Bronchial epithelial cell (primary cell): ENCODE measurements around the gene POPDC3. TPM values are rescaled to one million over a fixed set of nuclear protein-coding genes. Genes with fewer than 3 reads are reported as not detected.

Experiments
- DNase-seq: peaks from one replicate; pipeline ENCODE4 v3.0.0-alpha.2; 2010; ENCODE audit warnings: low read depth
- FAIRE-seq: peaks from 2 replicates; lab custom pipeline; 2011; peaks lifted over from hg19 to GRCh38; lab: Jason Lieb, UNC
- H3K27me3 ChIP-seq: 2 replicates; pipeline ENCODE4 v1.5.1; 2011; ENCODE audit warnings: low read length; ENCODE audit not compliant: control insufficient read depth, insufficient read depth
- H3K36me3 ChIP-seq: 2 replicates; pipeline ENCODE4 v1.5.1; 2011; ENCODE audit warnings: low read length; ENCODE audit not compliant: control insufficient read depth, insufficient read depth
- H3K4me3 ChIP-seq: 2 replicates; pipeline ENCODE4 v1.5.1; 2011; ENCODE audit warnings: mild to moderate bottlenecking, low read depth, low read length, control low read depth
- CTCF ChIP-seq: IDR thresholded peaks from 2 replicates; pipeline ENCODE4 v1.5.1; 2011; ENCODE audit warnings: mild to moderate bottlenecking, moderate library complexity, low read length, control low read depth, inconsistent platforms; ENCODE audit not compliant: insufficient read depth, severe bottlenecking
- total RNA-seq: library from RNA; depleted of rRNA; stranded (reverse); fragments of >200 nt; gene quantifications from 2 replicates; pipeline ENCODE4 v1.2.1, GENCODE V29; 2014

POPDC3 gene
- total RNA-seq, 1 donor from 2014 or later: 5.8 TPM

GRCh38 chr6:105215506-105215905 is 35.7 kb upstream of the POPDC3 start:
- FAIRE-seq: no peak

GRCh38 chr6:105214668-105215067 is 34.9 kb upstream of the POPDC3 start:
- no peak for TF ChIP-seq CTCF
- Histone ChIP-seq H3K36me3 (no peaks in the 10 kb centered on the region), H3K27me3 (no peaks in the 10 kb centered on the region), H3K4me3 (no peak overlapping the region)
- no peak for DNase-seq
- FAIRE-seq: no peak

More at GRCh38 chr6:105215506-105215905, 35.7 kb upstream of the POPDC3 start:
- H3K27me3 ChIP-seq: no peaks in the 10 kb centered on the region
- no peak overlapping the region for H3K4me3 ChIP-seq
- H3K36me3 ChIP-seq: no peaks in the 10 kb centered on the region
- DNase-seq: no peak
- TF ChIP-seq CTCF: no peak

- no peak for TF ChIP-seq CTCF
Observed at GRCh38 chr6:105213272-105213671, 33.5 kb upstream of the POPDC3 start.

GRCh38 chr6:105212587-105212986 is 32.8 kb upstream of the POPDC3 start:
- no peaks in the 10 kb centered on the region for H3K27me3 ChIP-seq
- DNase-seq (no peak), FAIRE-seq (no peak)
- TF ChIP-seq CTCF: no peak
- H3K36me3 ChIP-seq: no peaks in the 10 kb centered on the region
- no peak overlapping the region for H3K4me3 ChIP-seq

More at GRCh38 chr6:105213272-105213671, 33.5 kb upstream of the POPDC3 start:
- Histone ChIP-seq H3K27me3 (no peaks in the 10 kb centered on the region), H3K36me3 (no peaks in the 10 kb centered on the region), H3K4me3 (no peak overlapping the region)
- no peak for DNase-seq
- no peak for FAIRE-seq

GRCh38 chr6:105211831-105212230 is 32.0 kb upstream of the POPDC3 start:
- TF ChIP-seq CTCF: no peak
- no peaks in the 10 kb centered on the region for H3K27me3 ChIP-seq
- no peak overlapping the region for H3K4me3 ChIP-seq
- H3K36me3 ChIP-seq: no peaks in the 10 kb centered on the region
- peak; percentile 63 for DNase-seq
- FAIRE-seq: no peak

- TF ChIP-seq CTCF: no peak
- Histone ChIP-seq H3K27me3 (no peaks in the 10 kb centered on the region), H3K36me3 (no peaks in the 10 kb centered on the region), H3K4me3 (no peak overlapping the region)
- FAIRE-seq (no peak), DNase-seq (no peak)
Observed at GRCh38 chr6:105210932-105211531, 31.2 kb upstream of the POPDC3 start.
